Measurements from ENCODE around the gene GDF9.
"Not testable (repeated sequence)": the region's sequence is repeated elsewhere in the genome, so short reads cannot be mapped to it uniquely, and the experiment has no call there.

GDF9 gene

DNA sequence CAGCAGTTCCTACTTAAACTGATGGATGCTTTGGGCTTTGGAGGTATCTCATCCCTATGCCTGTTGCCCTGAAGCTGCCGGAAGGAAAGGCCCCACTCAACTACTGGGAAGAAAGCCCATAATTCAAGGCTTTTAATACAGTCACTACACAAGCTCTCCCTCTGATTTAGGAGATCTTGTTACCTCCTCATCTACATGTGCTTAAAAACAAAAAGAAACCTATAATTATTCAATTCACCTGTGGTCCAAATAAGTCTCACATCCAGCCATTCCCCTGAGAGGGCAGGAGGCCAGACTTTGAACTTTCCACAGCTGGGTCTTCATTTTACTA is 6.5 kb upstream of the GDF9 start:
- DNase-seq (ENCODE audit: low read depth): no peak

DNA sequence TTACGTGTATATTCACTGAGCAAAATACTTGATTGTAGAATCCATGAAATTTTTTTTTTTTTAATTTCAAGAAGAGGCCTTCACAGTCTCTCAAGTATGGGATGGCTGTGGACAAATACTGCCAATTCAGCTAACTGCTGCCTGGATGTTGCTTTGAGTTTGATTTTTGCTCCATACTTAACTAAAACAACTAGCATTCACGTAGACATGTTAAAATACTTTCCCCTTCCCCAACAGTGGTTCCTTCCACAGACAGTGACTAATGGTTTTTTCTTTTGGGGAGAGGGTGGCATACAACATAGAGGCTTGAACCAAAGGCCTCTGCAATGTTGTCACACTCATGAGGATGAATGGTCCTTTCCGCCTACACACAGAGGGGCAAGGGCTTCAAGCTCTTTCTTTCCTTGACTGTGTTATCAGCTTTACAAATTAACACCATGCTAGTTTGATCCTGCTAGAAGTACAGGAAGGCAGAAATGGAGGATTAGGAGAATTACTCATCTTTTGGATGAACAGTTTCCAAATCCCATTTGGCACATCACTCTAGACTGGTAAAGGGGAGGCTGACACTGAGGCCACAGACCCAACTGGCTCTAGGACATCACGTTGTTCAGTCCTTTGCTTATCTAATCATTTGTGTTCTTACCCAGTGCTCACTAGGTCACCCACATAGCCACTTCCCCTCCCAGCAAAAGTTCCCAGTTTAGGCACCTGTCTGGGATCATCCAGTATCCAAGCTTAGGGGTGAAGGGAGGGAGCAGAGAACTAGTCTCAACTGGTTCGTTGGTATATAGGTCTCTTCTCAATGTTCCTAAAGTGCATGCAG is 5.4 kb upstream of the GDF9 start:
- DNase-seq (ENCODE audit: low read depth): no peak

DNA sequence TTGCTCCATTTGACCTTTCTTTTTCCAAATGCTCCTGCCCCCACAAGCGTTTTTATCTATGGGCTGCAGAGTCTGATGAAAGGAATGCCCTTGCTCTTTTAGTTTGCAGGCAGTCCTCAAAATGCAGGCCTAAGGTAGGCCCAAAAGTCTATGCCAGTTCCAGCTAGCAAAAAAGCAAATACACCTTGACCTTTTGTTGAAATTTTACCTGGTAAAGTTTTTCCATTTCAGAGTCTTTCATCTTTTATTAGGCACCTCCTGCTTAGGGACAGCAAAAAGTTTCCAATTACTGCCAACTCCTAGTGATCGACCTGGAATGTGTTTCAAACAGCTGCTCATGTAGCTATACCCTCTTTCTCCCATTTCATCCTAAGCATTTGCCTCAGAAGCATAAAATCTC is 4.5 kb upstream of the GDF9 start:
- DNase-seq (ENCODE audit: low read depth): no peak

DNA sequence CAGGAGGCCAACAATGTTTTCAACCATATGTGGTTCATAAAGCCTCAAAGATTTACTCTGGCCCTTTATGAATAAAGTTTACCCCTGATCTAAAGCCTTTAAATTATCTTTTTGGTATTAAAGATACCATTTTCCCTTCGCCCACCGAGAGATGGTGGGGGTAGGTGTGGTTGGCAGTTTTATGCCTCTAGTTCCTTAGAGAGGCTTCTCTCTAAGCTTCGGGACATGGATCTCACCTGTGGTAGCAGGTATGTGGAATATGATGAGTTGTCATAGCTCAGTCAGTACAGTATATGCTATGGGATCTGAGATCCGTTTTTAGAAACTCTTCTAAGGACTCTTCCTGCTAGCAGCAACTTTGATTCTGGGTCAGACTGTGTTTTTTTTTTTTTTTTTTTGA is 2.5 kb upstream of the GDF9 start:
- DNase-seq (ENCODE audit: low read depth): no peak

DNA sequence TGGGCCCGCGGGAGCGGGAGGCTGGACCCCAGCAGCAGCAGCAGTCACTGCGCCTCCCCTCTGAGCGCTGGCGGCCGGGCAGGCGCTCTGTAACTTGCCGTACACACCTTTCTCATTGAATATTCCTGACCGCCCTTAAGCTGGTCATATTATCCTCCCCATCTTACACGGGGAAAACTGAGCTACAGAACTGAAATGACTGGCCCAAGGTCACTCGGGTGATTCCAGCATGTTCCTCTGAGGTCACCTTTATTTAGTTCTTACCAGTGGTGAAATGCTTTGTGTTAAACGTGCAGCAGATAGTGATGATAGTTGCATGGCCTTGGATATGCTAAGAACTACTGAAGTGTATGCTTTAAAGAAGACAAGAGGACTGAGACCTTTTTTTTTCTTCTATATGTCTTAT is 780 bp upstream of the GDF9 start:
- DNase-seq (ENCODE audit: low read depth): no peak

DNA sequence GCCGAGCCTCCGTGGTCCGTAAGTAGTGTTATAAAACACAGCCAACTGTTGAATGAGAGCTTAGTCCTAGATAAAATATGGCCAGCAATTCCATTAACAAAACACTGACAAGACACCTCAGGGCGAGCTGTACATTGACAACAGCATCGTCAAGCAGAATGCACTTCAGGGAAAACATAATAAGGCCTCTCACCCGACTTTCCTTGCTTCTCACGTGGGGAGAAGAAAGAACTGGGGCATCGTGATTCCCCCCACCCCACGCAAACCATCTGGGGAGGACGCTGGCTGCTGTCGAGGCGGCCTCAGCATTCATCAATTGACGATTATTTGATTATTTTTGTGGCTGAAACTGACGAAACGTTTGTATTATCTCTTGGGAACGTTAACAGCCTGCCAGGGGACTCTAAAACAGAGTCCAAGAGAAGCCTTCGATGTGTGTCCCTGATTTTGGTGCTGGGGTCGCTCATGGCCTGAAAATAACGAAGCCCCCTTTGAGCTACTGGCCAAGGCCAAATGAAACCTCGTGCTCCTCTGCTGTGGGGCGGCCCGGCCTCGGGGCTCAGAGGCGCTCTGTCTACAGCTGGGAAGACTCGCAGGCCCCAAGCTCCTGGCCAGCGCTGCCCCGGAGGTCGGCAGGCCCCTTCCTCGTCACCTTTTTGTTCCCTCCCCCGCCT is 464 bp downstream of the GDF9 start:
- DNase-seq (ENCODE audit: low read depth): no peak

DNA sequence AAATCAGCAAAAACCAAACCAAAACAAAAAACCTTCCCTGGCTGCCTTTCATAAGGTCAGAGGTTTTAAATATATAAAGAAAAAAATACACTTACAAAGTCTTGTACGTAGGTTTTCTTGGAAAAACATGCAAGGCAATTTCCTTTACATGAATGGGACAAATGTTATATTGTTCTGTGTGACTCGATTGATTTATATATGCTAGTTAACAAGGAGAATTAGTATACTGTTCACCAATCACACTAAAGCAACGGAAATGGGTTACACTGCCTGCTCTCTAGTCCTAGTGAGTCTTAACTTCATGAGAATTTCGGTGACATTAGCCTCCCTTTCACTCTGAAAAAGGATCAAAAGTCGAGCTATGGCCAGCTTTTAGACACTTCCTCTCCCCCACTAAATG is 5.5 kb downstream of the GDF9 start:
- DNase-seq (ENCODE audit: low read depth): no peak

DNA sequence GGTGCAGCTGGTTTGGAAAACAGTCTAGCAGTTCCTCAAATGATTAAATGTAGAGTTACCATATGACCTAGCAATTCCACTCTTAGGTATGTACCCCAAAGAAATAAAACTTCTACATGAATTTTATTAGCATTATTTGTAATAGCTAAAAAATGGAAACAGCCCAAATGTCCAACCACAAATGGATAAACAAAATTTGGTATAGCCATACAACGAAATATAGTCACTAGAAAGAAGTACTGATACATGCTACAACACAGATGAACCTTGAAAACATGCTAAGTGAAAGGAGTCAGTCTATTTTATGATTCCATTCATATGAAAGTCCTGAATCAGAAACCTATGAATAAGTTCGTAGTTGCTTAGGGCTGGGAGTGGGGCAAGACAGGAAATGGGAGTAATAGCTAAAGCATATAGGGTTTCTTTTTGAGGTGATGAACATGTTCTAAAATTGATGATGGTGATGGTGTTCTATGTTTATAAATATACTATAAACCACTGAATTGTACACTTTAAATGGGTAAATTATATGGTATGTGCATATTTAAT is 6.3 kb downstream of the GDF9 start:
- DNase-seq (ENCODE audit: low read depth): no peak

DNA sequence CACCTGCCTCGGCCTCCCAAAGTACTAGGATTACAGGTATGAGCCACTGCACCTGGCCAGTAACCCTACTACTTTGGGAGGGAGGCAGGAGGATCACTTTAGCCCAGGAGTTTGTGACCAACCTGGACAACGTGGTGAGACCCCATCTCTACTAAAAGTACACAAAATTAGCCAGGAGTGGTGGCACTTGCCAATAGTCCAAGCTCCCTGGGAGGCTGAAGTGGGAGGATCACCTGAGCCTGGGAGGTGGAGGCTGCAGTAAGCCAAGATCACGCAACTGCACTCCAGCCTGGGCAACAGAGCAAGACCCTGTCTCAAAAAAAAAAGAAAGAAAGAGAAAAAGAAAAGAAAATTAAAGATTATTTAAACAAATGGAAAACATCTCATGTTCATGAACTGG is 10.3 kb downstream of the GDF9 start:
- no peak for DNase-seq (ENCODE audit: low read depth)

DNA sequence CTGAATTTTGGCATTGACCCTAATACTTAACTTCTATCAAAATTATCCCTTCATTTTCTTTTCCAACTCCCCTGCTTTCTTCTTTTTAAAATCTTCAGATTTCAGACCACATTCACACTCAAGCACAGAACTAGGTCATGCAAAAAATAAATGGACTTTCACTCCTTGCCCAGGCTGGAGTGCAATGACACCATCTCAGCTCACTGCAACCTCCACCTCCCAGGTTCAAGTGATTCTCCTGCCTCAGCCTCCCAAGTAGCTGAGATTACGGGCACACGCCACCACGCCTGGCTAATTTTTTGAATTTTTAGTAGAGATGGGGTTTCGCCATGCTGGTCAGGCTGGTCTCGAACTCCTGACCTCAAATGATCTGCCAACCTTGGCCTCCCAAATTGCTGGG is 11.3 kb downstream of the GDF9 start:
- not testable (repeated sequence) for DNase-seq (ENCODE audit: low read depth)

DNA sequence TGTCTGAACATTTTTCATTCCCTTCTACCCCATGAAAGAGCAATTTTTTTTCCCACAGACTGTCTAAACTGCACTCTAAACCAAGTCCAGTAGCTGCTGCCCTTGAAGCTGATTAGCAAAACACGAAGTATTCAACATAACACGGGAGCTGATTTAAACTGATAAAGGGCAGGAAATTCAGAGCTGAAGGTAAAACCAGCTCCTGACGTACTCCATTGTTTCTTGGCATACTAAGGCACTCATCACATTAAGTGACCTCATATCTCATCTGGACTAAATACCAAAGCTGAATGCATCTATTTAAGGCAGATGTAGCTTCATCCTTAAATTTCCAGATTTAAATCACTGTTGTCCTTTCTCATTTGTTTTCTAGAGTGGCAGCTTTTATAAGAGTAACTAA is 12.0 kb downstream of the GDF9 start:
- DNase-seq (ENCODE audit: low read depth): no peak

DNA sequence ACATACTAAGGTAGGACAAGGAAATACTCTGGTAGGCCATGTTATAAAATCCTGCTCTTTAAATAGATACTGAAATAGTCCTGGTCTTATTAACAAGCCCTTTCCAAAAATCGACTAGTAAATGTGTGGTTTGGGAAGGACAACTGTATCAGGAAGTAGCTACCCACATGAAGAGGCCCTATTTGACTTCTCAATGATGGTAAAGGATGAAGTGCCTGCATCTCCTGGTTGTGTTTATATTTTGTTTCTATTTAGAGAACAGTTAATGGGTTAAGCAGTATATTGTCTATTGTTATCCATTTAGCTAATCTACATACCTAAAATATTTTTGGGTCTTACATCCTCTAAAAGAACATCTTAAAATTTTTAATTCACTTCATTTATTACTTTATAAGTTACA is 12.5 kb downstream of the GDF9 start:
- DNase-seq (ENCODE audit: low read depth): no peak

DNA sequence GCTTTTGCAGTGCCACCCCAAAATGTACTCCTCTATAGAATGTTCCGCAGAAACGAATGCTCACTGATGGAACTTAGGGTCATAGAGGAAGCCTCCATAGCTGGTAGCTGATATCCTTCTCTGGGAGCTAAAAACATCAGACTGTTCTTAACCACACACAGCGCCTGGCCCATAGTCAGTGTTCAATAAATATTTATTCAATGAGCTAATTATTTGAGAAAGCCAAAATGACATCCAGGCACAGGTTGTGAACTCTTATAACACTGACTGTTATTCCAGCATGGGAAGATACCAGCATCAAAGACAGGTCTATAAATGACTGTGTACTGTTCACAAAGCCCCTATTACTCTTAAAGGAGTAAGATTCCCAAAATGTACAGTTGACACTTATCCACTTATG is 12.9 kb downstream of the GDF9 start:
- no peak for DNase-seq (ENCODE audit: low read depth)

DNA sequence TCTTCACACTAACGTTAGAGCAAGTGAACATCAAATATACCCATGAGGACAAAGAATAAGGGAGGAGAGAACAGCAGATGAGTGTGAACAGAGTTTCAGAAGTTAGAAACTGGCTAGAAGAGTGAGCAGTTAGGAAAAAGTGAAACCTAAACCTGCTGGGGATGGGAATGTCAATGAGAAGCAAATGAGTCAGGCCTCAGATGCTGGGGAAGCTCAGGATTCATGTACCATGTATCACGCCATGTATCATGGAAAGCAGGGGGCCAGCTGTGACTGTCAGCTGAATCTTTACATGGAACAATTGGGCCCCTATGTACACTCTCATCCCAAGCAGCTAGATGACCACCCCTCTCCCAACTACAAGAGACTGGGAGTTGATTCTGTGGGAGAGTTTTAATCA is 16.2 kb downstream of the GDF9 start:
- no peak for DNase-seq (ENCODE audit: low read depth)

DNA sequence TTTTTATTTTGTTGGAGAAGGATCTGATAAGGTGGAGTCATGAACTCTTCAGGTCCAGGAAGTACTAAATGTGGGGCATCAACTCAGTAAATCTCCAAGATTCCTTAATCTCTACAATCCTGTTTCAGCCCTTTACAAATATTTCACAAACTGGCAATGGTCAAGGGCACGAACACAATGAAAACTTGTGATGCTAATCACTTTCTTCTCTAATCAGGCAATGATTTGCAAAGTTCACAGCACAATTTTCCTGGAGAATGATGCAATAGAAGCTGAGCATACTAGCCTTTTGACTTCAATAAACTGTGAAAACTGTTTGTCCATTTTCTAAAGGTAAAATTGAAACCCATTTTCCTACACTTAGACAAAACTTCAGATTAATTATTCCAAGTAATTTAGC is 16.9 kb downstream of the GDF9 start:
- no peak for DNase-seq (ENCODE audit: low read depth)

DNA sequence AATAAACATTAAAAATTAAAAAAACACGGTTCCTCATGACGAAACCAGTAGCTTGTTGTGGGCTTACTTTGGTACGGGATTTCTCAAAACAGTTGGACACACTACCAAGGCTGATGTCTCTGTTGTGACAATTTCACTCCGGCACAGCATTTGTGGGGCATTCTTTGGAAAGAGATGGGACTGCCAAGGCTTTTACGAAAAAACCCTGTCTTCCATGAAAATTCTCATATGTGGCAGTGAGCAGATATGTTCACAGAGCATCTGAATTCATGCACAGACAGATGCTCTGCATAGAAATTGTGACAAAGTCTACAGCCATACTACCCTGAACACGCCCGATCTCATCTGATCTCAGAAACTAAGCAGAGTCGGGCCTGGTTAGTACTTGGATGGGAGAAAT is 18.0 kb downstream of the GDF9 start:
- no peak for DNase-seq (ENCODE audit: low read depth)

DNA sequence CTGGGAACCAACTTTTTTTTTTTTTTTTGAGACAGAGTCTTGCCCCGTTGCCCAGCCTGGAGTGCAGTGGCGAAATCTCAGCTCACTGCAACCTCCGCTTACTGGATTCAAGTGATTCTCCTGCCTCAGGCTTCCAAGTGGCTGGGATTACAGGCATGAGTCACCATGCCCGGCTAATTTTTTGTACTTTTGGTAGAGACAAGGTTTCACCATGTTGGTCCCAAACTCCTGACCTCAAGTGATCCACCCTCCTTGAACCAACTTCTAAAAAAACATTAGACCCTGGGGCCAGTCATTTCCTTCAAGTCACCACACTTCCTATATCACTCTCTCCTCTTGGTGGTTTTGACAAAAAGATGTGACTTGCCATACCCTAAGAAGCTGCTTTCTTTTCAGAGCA is 25.0 kb downstream of the GDF9 start:
- no peak for DNase-seq (ENCODE audit: low read depth)

DNA sequence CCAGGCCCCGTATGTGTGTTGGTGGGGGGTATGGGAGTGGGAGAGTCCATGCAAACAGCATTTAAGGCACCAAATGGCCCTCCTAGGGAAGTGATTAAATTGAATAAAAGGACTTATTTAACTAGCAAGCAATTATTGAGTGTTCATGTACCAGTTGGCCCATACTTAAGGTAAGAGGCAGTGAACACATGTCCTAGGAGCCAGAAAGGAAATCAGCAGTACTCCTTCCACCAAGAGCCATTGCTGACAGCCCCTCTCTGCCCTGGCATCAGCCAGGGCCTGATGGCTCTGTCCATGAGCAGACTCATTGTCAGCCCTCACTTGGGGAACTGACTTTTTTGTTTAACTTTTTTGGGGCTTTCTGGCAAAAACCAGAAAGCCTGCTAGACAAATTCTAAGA is 25.4 kb downstream of the GDF9 start:
- no peak for DNase-seq (ENCODE audit: low read depth)

DNA sequence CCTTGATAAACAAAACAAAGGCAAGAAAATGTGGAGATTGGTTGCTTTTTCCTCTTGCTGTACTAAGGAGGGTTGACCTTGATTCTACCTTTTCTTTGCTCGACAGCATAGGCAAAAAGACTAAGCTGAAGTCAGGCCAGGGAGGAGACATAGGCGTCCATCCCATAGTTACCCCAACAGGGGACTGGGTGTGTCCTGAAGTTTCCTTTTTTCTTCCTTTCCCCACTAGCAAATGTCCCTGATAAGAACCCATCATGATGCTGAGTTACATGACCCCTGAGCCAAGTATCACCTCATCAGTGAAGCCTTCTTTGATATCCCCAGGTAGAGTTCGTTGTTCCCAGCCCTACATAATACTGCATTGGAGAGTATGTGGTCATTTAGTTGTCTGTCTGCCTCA is 26.0 kb downstream of the GDF9 start:
- DNase-seq (ENCODE audit: low read depth): no peak

DNA sequence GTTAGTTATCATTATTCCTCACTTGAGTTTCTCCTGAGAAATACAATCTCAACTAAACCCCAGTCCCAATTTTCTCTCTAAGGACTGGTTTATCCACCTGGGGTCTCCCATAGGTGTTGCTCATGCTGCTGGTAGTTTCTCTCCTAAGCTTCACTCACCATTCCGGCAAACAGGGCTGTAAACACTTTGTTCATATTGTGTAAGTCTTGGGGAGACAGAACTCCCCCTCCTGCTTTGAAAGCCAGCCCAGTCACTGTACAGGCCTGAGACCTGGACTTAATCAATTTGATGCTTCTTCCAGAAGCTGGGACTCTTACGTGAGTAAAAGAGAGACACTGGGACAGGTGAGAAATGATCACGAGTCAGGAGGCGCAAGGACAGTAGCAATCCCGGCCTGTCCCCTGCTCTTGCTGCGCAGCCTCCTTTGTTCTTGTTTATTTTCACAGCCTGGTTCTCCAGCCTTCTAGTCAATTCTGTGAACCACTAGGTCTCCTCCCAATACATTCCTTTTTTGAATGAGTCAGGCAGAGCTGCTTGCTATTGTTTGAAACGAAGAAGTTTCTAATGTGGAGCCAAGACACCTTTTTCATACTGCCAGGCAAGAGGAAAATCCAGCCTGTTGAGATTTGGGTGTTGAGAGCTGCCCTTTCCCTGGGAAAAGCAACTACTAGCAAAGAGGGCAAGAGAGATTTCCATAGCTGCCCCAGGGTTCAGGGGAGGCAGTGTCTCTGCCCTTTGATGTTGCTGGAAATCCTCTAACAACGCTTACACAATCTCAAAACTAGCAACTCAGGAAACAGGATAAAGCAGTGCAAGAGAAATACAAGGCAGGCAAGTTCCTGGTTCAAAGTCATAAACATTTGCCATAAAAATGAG is 26.6 kb downstream of the GDF9 start:
- no peak for DNase-seq (ENCODE audit: low read depth)

DNA sequence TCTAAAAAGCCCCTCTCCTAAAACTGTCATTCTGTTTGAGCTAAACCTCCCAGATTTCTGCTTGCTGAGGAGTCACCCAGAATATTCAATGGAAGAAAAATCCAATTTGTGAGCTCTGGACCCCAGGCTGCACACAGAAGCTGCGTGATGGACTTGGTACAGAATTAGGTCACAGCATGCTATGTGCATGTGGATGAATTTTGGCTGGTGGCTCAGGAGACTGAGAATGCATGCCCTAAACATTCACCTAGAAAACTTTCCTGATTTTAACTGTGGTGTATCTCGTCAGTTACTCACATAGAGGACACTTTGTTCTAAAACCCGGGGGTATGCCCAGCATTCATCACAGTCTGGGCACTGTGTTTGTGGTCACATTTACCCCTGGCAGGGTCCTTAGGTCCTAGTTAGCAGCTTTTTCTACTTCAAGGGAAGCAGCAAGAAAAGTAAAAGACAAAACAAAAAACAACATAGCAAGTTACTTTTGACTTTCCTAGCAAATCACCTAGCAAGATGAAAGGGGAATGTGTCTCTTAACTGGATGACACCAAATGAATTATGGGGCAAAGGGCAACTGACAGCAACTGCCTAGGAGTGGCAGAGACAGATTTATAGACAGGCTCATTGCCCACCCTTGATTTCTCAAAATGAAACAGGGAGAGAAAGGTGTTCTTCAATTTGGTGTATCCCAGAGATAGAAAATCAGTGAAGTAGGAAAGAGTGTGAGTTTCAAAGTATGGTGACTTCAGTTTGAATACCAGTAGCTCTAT is 27.6 kb downstream of the GDF9 start:
- no peak for DNase-seq (ENCODE audit: low read depth)

DNA sequence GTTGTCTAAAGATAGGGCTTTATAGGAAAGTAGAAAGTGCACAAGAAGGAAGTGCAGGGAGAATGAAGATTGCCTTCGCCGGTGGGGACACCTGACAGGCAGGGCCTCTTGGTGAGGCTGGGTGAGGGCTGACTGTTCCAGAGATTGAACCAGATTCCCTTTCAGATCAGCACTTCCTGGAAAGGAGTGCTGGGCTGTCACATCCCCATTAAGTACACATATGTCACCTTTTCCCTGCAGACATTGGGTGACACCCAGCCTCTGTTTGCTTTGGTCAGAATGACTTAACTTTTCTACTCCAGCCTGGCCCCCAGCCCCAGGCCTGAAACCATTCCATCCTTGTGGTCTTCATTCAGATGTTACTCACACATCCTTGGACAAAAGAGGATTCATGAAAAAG is 28.4 kb downstream of the GDF9 start:
- no peak for DNase-seq (ENCODE audit: low read depth)
